ENCODE results near the gene RANBP1.
A peak's percentile ranks its signal among the peaks of the same experiment; 100 is the strongest.

RANBP1 gene

DNA sequence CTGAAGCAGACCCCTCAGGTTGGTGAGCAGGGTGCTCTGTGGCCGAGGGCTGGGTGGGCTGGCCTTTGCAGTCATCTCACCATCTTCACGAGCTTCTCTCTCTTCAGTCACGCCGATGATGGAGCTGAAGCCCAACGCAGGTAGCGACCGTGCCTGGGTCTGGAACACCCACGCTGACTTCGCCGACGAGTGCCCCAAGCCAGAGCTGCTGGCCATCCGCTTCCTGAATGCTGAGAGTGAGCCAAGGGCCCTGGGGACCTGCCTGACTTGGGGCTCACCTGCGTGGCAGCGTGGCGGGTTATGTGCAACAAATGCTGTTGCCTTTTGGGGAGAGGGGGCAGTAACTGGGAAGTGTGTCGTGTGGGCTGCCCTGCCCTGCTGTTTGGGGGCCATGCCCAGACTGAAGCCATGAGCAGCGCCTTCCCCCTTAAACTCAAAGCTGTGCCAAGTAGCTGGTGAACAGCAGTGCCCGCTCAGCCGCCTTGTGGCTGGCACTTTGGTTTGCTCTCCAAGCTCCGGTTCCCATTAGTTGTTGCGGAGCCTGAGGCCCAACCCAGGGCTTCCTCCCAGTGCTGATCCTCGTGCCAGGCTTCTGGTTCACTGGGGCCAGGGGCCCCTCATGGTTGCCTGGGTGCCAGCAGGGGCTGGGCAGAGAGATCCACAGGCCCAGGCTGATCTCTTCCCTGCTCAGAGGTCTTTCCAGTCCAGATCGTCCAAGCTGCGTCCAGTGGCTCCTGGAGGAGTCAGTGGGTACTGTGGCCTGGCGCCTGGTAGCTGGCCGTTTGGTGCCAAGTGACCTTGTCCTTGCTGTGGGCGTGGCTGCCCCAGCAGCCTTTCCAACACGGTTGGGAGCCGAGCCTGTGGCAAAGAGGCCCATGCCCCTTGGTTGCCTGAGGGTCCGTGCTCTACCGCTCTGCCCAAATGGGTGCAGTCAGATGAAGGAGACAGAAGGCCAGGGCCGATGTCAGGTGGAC, 9.6 kb downstream of the RANBP1 start:
- no peak for DNase-seq

GRCh38 chr22:20126284-20127029, 10.6 kb downstream of the RANBP1 start:
- no peak for DNase-seq

GRCh38 chr22:20127318-20127868, 11.5 kb downstream of the RANBP1 start:
- no peak for DNase-seq

DNA sequence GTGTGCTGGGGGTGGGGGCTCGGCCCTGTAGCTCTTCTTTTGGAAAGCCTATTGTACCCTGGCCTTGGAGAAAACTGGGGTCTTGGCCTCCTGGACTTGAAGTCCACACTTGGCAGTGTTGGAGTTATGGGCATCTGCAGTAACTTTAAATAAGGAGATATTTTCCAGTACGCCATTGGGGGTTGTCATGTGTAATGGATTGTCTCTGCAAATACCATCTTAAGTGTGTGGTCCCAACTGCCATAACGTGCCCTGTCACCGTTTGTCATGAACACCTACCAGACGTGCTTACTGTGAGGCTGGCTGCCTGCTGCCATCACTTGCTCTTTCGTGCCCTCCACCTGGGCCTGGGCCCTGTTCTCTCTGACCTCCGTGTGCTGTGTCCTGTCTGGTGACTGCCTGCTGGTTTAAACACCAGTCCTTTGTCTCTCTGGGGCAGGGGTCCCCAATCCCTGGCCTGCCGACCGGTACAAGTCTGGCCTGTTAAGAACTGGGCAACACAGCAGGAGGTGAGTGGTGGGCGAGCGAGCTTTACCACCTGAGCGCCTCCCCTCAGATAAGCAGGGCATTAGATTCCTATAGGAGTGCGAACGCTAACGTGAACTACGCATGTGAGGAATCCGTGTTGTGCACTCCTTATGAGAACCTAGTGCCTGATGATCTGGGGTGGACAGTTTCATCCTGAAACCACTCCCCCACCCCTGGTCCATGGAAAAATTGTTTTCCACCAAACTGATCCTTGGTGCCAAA, 12.1 kb downstream of the RANBP1 start:
- no peak for DNase-seq

DNA sequence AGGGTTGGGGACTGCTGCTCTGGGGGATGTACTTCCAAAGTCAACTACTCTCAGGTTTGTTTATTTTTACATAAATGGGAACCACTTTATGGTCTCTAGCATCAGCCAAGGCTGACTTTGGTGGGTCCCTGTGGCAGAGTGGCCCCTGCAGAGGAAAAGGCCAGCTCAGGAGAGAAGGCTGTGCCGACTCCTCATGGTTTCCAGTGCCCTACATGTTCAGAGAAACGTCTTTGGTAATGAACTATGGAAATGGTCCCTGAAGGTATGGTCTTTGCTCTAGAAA, 12.7 kb downstream of the RANBP1 start:
- no peak for DNase-seq

DNA sequence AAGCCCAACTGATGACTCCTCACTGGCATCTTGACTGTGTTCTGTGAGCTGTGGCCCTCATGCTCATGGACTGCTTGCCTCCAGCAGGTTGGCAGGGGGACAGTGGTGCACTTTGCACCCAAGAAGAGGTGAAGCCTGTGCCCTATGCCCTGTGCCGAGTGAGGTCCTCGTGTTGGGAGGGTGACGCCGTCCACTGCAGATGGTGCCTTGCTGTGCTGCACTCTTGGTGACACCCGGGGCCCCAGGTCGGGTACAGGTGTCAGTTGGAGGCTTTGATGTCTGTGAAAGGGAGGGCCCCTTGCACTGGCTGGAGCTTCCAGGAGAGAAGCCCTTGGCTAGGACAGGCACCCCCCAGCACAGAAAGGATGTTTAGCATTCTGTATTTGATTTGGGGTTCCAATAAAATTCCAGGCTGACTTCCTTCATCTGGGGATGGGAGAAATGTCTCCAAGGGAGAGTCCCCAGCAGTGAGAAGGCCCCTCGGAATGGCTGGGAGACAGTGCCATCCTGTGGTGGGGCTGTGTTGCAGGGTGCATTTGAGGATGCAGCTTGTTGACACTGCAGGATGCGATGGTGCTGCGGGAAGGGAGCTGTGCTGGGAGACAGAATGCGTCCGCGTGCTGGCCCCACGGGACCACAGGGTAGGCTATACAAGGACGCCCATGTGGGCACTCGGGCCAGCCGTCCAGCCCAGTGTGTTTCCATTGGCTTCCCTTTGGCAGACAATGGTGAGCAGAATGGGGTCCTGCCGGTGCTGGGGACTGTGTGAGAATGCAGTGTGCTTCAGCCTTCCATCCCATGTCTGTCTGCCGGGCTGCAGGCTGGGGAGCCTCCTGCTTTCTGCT, 13.2 kb downstream of the RANBP1 start:
- DNase-seq: peak; percentile 49

DNA sequence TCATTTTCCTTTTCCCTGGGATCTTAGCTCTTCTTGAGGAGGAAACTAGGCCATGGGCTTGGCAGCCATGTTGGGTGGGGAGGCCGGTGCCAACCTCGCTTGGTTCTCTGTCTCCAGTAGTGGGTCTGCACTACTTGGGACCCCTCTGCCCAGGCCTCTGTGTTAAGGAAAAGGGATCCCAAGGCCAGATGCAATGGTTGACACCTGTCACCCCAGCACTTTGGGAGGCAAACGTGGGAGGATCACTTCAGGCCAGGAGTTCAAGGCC, 13.8 kb downstream of the RANBP1 start:
- no peak for DNase-seq

DNA sequence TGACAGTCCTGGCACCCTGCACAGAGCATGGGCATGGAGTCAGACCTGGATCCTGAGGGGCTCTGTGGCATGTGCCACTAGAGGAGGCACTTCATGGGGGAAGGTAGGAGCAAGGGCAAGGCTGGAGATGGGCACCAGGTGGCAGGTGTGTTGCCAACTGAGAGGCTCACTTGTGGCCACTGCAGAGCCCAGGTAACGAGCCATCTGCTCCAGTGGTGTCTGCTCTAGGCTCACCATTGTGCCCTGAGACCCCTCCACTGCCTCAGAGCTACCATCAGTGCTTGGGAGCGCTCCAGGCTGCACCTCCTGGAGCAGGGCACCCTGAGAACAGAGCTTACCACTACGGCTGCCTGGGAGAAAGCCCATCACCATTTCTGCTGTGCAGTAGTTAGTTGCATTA, 14.4 kb downstream of the RANBP1 start:
- peak; percentile 72 for DNase-seq

DNA sequence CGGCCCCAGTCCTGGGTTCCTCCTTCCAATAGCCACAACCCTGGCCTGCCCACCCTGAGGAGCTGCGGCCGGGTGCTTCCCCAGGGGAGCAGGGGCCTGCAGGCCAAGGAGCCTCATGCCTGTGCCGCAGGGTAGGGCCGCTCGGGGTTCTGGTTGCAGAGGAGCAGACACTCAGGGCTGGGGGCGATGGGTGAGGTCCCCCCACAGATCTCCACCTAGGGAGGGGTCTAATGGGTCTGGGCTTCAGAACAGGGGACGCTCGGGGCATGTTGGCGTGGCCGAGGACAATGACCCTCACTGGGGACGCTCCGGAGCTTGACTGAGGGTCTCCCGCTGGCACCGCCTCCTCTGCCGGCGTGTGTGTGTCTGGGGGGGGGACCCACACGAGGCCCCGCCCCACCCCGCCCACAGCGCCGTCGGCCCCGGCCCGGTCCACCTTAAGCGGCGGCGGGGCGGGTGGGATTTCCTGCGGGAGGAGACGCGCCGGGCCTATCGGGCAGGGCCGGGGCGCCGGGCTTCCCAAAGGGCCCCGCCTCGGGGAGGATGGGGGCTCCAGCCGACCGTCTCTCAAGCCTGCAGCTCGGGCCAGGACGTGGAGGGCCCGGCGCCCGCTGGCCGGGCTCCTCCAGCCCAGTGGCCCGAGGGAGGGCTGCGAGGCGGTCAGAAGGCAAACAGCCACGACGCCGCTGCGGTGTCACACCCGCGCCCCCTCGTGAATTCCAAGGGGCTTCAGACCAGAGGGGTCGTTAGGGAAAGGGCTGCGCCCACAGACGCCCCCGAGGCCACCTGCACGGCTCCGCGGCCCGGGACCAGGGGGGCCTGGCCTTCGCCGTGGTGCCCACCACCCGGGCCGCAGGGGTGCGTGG, 15.1 kb downstream of the RANBP1 start:
- DNase-seq: peak; percentile 26

DNA sequence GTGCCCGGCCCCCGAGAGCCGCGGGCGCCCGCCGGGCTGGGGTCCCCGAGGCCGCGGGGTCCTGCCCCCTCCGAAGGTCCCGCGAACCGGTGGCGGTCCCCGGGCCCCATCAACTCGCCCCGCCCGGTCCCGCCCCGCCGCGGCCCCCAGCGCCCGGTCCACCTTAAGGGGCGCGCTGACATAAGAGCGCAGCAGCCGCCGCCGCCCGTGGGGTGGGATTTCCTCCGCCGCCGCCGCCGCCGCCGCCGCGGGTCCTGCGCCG, 15.6 kb downstream of the RANBP1 start, which contains the start of gene ZDHHC8:
TSS of gene ZDHHC8 (plus strand) at position 208 of the 262 bp plus-strand sequence. CDS start 144 bp downstream, outside the sequence.
- no peak for DNase-seq

DNA sequence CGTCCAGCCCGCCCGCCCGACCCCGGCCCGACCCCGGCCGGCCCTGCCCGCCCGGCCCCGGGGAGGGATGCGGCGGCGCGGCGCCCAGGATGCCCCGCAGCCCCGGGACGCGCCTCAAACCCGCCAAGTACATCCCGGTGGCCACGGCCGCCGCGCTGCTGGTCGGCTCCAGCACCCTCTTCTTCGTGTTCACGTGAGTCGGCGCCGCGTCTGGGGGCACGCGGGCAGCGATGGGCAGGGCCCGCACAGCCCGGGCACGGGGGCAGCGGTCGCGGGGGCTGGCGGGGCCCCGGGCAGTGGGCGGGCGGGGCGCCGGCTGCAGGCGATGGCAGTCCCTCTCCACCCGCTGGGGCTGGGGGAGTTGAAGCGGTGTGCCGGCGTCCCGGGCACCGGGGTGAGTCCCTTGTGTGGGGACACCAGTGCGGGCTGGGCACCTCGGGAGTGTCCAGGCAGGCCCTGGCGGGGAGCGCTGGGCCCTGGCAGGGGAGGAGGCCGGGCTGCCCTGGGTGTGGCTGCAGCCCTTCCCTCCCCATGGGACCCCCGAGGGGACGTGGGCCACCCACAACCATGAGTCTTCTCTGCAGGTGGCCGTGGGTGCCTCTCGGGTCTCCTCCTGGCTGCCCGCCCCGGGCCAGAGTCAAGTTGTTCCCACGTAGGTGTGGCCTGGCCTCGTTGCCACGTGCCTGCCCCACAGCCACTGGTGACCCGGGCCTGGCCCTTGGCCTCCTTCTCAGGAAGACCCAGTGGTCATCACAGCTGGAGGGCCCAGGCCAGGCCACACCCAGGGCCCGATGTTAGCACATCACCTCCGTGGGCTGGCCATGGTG, 16.2 kb downstream of the RANBP1 start:
- DNase-seq: no peak

DNA sequence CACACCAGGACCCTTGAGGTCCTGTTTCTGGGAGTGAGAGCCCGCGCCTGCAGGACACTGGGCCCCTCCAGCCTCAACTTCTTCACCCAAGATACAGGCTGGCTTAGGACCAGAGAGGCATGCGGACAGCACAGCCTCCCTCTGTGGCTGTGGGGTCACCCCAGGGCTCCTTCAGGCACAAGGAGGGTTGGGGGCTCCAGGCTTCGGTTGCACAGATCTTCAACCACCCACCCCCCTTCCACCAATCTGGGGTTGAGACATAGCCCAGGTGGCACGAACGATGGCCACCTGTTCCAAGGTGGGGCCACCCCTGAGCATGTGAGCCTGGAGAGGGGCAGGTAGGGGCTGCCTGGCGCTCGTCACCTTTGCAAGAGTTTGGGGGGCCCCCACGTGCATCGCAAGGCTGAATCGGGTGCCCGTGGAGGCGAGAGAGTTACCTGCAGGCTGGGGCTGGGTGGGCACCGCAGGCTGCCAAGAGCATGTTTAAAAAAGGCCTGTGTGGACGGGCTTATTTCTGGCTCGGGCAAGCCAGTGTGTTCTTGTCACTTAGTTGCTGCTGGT, 16.9 kb downstream of the RANBP1 start:
- DNase-seq: no peak

DNA sequence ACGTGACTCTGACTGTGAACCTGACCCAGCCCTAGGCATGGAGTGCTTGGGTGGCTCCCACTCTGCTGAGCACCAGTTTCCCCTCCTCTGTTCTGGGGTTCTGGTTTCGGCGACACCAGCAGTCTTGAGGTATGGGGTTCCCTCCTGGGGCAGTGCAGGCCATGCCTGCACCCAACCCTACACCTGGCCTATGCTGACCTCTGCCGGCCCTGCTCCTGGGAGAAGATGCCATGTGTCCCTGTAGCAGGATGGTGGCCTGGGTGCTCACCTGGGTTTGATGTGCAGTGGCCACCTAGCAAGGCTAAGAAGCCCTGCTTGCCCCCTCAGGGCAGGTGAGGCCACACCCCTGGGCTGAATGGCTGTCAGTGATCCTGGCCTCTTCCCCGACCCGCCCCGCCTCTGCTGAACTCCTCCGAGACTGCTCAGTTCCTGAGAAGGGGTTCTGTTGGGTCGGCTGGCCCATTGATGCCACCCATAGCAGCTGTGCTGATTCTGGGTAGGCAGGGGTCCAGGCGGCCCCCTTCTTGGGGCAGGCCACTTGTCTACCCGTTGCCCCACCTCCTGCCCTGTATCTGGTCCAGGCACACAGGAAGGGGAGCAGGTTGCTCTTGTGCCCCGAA, 18.1 kb downstream of the RANBP1 start:
- DNase-seq: no peak

- no peak for DNase-seq
Measured at GRCh38 chr22:20135265-20135664, 19.4 kb downstream of the RANBP1 start.

GRCh38 chr22:20135806-20136602, 20.1 kb downstream of the RANBP1 start:
- DNase-seq: no peak

- DNase-seq: no peak
Measured at GRCh38 chr22:20136603-20136873, 20.6 kb downstream of the RANBP1 start.

GRCh38 chr22:20137113-20137512, 21.2 kb downstream of the RANBP1 start:
- no peak for DNase-seq

DNA sequence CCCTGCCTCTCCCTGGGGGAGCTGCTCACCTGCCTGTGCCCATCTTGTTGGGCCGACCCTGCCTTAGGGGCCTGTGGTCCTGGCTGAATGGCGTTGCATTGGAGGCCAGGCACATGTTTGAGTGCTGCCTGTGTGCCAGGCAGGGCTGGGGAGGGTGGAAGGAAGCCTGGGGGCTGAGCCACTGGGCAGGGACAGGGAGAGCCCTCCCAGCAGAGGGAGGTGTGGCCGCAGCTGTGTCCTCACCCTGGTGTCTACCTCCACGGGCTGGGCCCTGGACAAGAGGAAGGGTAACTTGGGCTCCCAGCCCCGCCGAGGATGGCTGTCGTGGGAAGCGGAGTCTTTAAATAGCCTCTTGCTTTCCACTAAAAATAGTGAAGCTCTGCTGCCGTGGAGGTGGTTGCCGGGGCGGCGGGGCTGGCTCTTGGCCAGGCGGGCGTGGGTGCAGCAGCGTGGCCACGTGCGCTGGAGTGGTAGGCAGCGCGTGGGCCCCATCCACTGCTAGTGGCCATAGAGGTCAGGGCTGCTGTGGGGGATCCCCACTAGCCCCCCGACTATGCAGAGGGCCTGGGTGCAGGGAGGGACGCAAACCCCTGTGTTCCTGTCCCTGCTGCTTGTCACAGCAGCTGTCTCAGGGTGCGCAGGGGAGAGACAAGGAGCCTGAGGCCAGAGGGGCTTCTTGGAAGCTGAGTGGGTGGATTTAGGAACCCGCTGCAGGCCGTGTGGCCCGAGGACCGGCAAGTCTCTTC, 21.9 kb downstream of the RANBP1 start:
- DNase-seq: no peak

GRCh38 chr22:20138417-20138738, 22.5 kb downstream of the RANBP1 start:
- DNase-seq: no peak
